Fibroblast of skin of right biceps (primary cell): ENCODE data around the gene CFAP73.
"Not testable (repeated sequence)": the region's sequence is repeated elsewhere in the genome, so short reads cannot be mapped to it uniquely, and the experiment has no call there.

Experiments used
- DNase-seq: peaks from one replicate; pipeline ENCODE4 v3.0.0-alpha.2; 2013

Gene CFAP73

GRCh38 chr12:113196582-113196981, 47.1 kb downstream of the CFAP73 start:
- DNase-seq, result no peak

GRCh38 chr12:113196990-113197389, 47.5 kb downstream of the CFAP73 start:
- peak; percentile 76 for DNase-seq

GRCh38 chr12:113197518-113198077, 48.1 kb downstream of the CFAP73 start:
- no peak for DNase-seq

- DNase-seq, result peak; percentile 48
Observed at GRCh38 chr12:113198296-113198695, 48.8 kb downstream of the CFAP73 start.

GRCh38 chr12:113200021-113200797, 50.7 kb downstream of the CFAP73 start:
- DNase-seq, result no peak

- DNase-seq, result no peak
Observed at GRCh38 chr12:113201187-113202177, 52.0 kb downstream of the CFAP73 start.

- DNase-seq, result no peak
Observed at GRCh38 chr12:113202300-113203075, 53.0 kb downstream of the CFAP73 start.

- no peak for DNase-seq
Observed at GRCh38 chr12:113203852-113204760, 54.6 kb downstream of the CFAP73 start.

GRCh38 chr12:113204804-113205203, 55.3 kb downstream of the CFAP73 start:
- DNase-seq, result no peak

- DNase-seq, result not testable (repeated sequence)
Observed at GRCh38 chr12:113206802-113207201, 57.3 kb downstream of the CFAP73 start.

GRCh38 chr12:113207613-113208040, 58.1 kb downstream of the CFAP73 start:
- peak; percentile 46 for DNase-seq

- DNase-seq, result peak; percentile 49
Observed at GRCh38 chr12:113208041-113208934, 58.8 kb downstream of the CFAP73 start.
